Sigmoid colon (tissue), 7 donors: ENCODE results near the gene ANO2. TPM values are rescaled to one million over a fixed set of nuclear protein-coding genes. Genes with fewer than 3 reads are reported as not detected.

Experiments used
- DNase-seq: peaks from one replicate; pipeline ENCODE4 v3.0.0-alpha.2; 2019
- H3K27ac ChIP-seq, 4 donors: fragments of 200-600 bp; sonication (generic); one replicate each; pipeline ENCODE4 v1.5.1; 2016 to 2019; ENCODE audit warnings: mild to moderate bottlenecking in 1 of 4
- H3K27me3 ChIP-seq, 3 donors: fragments of 200-600 bp; sonication (generic); one replicate each; pipeline ENCODE4 v1.5.1; 2019; ENCODE audit warnings: mild to moderate bottlenecking in 1 of 3
- H3K36me3 ChIP-seq, 4 donors: fragments of 200-600 bp; sonication (generic); one replicate each; pipeline ENCODE4 v1.5.1; 2016 to 2019
- H3K4me1 ChIP-seq, 4 donors: fragments of 200-600 bp; sonication (generic); one replicate each; pipeline ENCODE4 v1.5.1; 2017 to 2019
- H3K4me3 ChIP-seq, 4 donors: fragments of 200-600 bp; sonication (generic); one replicate each; pipeline ENCODE4 v1.5.1; 2017 to 2019; ENCODE audit warnings: mild to moderate bottlenecking in 2 of 4, moderate library complexity in 1 of 4
- H3K9me3 ChIP-seq, 4 donors: fragments of 200-600 bp in 3 of 4; sonication (generic) in 3 of 4; one replicate each; pipeline versions ENCODE4 v1.5.1 to v1.6.1; 2013 to 2019
- EP300 ChIP-seq, 4 donors: sonication (generic); formaldehyde crosslinking; IDR thresholded peaks; one replicate each; pipeline ENCODE4 v1.6.1; 2017; ENCODE audit warnings: antibody characterized with exemption in 4 of 4
- POLR2A ChIP-seq, 2 donors: fragments of 450-650 bp; IDR thresholded peaks; one replicate each; pipeline ENCODE4 v1.6.1; 2016; ENCODE audit warnings: antibody characterized with exemption in 2 of 2, mild to moderate bottlenecking in 2 of 2, moderate library complexity in 2 of 2
- POLR2AphosphoS5 ChIP-seq, 4 donors: sonication (generic); formaldehyde crosslinking; IDR thresholded peaks; one replicate each; pipeline ENCODE4 v1.6.1; 2017; ENCODE audit warnings: antibody characterized with exemption in 4 of 4
- WGBS, 2 donors: extraction: QIAGEN DNeasy Blood & Tissue Kit; methylation state at CpG; one replicate each; pipeline ENCODE4 v1.1.7; 2013; 5-methylcytosine and 5-hydroxymethylcytosine counted together
- intact Hi-C: fragments of 100-400 bp; cut with DNase I; formaldehyde crosslinking; loops from one replicate; pipeline ENCODE4 v1.15.1; 2023
- polyA plus RNA-seq, 3 donors: library from polyadenylated mRNA; stranded (reverse); fragments of 200-250 nt; gene quantifications; one replicate each; pipeline ENCODE4 v1.2.3, GENCODE V29; 2013
- total RNA-seq, 4 donors: library from RNA; depleted of rRNA; stranded (reverse); fragments of >200 nt; gene quantifications; one replicate each; pipeline ENCODE4 v1.1.0, GENCODE V29; 2016
- TF ChIP-seq, protein P1 (sequence below), 4 experiments: fragments of 450-650 bp in 3 of 4; fragments of 200-600 bp in 1 of 4; IDR thresholded peaks; one replicate each; pipeline ENCODE4 v1.5.1; 2016 to 2019; ENCODE audit warnings: antibody characterized with exemption in 4 of 4, mild to moderate bottlenecking in 3 of 4, moderate library complexity in 2 of 4
- donor health status: healthy with polysubstance abuse.
- donor health status: Bipolar disorder and iron deficiency.
- donor health status: healthy.

ANO2 gene
- total and polyA plus RNA-seq, 7 donors, result 0.46 to 4.3 (median 1.8) TPM; not detected in 1

DNA sequence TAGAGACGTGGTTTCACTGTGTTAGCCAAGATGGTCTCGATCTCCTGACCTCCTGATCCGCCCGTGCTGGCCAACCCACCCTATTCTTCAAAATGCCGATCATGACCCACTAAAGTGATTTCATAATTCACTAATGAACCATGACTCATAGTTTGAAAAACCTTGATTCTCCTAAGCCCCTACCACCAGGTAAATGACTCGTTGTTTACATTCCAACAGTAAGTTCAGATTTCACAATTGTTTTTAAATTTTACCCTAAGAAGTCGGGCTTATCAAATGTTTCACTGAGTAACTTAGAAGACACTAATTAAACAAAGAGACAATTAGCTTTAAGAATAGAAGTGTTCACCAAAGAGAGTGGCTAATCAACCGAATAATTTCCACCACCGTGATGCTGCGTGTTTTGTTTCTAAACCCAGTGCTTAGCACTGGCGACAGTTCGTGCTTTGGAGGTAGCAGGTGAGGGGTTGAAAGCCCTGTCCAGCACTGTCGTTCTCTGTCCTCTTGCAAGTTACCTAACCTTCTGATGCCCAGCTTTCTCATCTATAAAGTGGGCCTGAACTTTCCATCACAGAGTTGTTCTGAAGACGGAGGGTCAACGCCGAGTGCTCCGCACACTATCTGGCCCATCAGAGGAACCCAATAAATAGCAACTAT lies 376.6 kb downstream of the ANO2 start:
- H3K36me3 ChIP-seq, result no peaks in the 10 kb centered on the region
- no peak for TF ChIP-seq EP300 (IDR thresholded peaks at IDR 0.05)
- no peak for TF ChIP-seq POLR2AphosphoS5 (IDR thresholded peaks at IDR 0.05)
- TF ChIP-seq POLR2A (IDR thresholded peaks at IDR 0.05), result no peak
- TF ChIP-seq, protein P1, sequence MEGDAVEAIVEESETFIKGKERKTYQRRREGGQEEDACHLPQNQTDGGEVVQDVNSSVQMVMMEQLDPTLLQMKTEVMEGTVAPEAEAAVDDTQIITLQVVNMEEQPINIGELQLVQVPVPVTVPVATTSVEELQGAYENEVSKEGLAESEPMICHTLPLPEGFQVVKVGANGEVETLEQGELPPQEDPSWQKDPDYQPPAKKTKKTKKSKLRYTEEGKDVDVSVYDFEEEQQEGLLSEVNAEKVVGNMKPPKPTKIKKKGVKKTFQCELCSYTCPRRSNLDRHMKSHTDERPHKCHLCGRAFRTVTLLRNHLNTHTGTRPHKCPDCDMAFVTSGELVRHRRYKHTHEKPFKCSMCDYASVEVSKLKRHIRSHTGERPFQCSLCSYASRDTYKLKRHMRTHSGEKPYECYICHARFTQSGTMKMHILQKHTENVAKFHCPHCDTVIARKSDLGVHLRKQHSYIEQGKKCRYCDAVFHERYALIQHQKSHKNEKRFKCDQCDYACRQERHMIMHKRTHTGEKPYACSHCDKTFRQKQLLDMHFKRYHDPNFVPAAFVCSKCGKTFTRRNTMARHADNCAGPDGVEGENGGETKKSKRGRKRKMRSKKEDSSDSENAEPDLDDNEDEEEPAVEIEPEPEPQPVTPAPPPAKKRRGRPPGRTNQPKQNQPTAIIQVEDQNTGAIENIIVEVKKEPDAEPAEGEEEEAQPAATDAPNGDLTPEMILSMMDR (IDR thresholded peaks at IDR 0.05), result no peak
- no peak overlapping the region for H3K27ac ChIP-seq
- intact Hi-C loops, result no loop called here
- DNase-seq, result no peak
- WGBS, 2 donors, result 75 to 86% methylated on average over 17 of the region's 17 CpGs
- H3K9me3 ChIP-seq, result no peaks in the 10 kb centered on the region
- no peak overlapping the region for H3K4me3 ChIP-seq
- peaks cover 0 to 4% (median 0%) of the 10 kb centered on the region in 4 donors for H3K4me1 ChIP-seq
- peaks cover 0 to 31% (median 0%) of the 10 kb centered on the region in 3 donors for H3K27me3 ChIP-seq

DNA sequence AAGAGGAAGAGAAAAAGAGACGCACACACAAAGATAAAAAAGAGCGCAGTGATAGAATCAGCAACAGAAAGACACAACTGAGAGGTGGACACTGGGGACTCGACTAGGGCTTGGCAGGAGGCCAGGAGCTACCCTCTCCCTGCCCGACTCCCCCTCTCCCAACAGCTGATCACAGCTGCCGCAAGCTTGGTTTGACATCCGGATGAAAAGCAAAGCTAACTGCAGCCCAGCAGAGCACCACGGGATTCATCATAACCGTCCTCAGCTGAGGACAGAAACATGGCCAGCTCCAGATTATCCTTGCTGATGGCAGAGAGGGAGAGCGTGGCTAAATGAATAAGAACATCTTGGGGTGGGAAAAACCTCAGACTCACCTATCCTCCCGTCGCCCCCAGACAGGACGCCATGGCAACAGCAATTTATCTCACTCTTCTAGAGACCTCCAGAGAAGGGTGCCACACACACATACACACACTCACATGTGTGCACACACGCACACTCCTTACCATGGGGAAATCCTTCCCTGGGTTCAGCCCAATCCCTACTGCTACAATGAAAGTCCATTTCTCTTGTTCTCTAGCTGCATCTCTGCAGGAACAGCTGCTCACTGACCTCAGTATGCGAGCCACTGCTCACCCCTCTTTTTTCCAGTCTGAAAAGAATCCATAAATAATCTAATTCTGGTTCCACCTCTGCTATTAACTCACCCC lies 377.9 kb downstream of the ANO2 start:
- 64 to 72% methylated on average over 14 of the region's 14 CpGs for WGBS, 2 donors
- intact Hi-C loops, result no loop called here
- H3K4me3 ChIP-seq, result no peak overlapping the region
- peaks cover 0 to 4% (median 0%) of the 10 kb centered on the region in 4 donors for H3K4me1 ChIP-seq
- no peaks in the 10 kb centered on the region for H3K36me3 ChIP-seq
- no peak overlapping the region for H3K27ac ChIP-seq
- TF ChIP-seq EP300 (IDR thresholded peaks at IDR 0.05), result no peak
- TF ChIP-seq POLR2AphosphoS5 (IDR thresholded peaks at IDR 0.05), result no peak
- TF ChIP-seq POLR2A (IDR thresholded peaks at IDR 0.05), result no peak
- TF ChIP-seq, protein P1 (IDR thresholded peaks at IDR 0.05), result no peak
- peaks cover 0 to 31% (median 0%) of the 10 kb centered on the region in 3 donors for H3K27me3 ChIP-seq
- no peak for DNase-seq
- no peaks in the 10 kb centered on the region for H3K9me3 ChIP-seq

DNA sequence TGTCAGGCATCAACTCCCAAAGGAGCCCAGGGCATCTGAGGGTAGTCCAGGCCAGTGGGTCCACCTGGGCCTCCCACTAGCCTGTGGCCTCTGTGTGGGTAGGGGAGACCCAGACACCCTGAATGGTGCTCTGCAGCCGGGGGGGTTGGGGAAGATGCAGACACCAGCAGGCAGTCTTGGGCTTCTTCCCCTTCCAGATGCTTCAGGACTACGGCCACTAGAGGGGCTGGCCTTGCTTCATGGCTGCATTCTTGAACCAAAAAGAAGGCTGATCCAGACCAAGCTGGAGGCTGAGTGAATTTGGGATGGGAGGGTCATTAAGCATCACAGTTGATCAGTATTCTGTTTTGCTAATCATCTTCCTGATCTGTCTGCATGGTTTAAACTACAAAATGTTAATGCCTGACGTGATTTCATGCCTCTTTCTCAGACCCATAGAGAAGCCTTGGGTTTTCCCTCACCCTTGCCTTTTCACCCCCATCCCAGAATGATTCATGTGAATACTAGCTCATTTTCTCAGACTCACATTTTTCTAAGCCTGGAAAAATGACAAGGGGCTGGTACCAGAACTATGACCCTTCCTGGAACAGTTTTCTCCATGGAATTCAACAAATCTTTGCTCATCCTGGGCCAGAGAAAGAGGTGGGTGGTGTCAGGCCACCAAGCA lies 379.0 kb downstream of the ANO2 start:
- Histone ChIP-seq H3K36me3 (no peaks in the 10 kb centered on the region), H3K27me3 (peaks cover 0 to 28% (median 0%) of the 10 kb centered on the region in 3 donors), H3K9me3 (no peaks in the 10 kb centered on the region), H3K4me3 (no peak overlapping the region), H3K4me1 (peaks cover 0 to 4% (median 0%) of the 10 kb centered on the region in 4 donors), H3K27ac (no peak overlapping the region)
- 79 to 89% methylated on average over 3 of the region's 3 CpGs for WGBS, 2 donors
- TF ChIP-seq, protein P1 (IDR thresholded peaks at IDR 0.05), result no peak
- TF ChIP-seq POLR2A (IDR thresholded peaks at IDR 0.05) (no peak), EP300 (IDR thresholded peaks at IDR 0.05) (no peak), POLR2AphosphoS5 (IDR thresholded peaks at IDR 0.05) (no peak)
- intact Hi-C loops, result no loop called here
- DNase-seq, result no peak

DNA sequence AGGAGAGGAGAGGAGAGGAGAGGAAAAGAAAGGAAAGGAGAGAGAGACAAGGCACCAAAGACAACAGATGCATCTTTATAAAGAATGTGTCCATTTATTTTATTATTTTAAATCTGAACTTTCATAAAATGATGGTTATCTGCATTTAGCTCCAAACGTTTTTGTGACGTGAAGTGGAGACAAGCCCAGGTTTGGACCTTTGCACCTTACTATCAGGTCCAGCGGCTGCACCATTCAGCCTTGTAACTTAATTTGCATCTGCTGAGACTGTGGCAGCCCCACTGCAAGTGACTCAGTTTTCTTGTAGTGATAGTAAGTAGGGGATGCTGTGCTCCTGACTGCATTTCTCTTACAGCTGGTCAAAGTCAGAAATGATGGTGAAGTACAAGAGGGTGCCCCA lies 382.5 kb downstream of the ANO2 start:
- H3K27ac ChIP-seq, result no peak overlapping the region
- H3K4me3 ChIP-seq, result no peak overlapping the region
- peaks cover 0 to 3% (median 0%) of the 10 kb centered on the region in 4 donors for H3K4me1 ChIP-seq
- no peaks in the 10 kb centered on the region for H3K9me3 ChIP-seq
- no peaks in the 10 kb centered on the region for H3K36me3 ChIP-seq
- WGBS, 2 donors, result 29 to 76% methylated on average over 3 of the region's 3 CpGs
- no peak for TF ChIP-seq POLR2AphosphoS5 (IDR thresholded peaks at IDR 0.05)
- no peak for TF ChIP-seq POLR2A (IDR thresholded peaks at IDR 0.05)
- TF ChIP-seq, protein P1 (IDR thresholded peaks at IDR 0.05), result no peak
- no peak for TF ChIP-seq EP300 (IDR thresholded peaks at IDR 0.05)
- peaks cover 0 to 21% (median 0%) of the 10 kb centered on the region in 3 donors for H3K27me3 ChIP-seq
- intact Hi-C loops, result no loop called here
- no peak for DNase-seq
